GM21717 (cell line): ENCODE results near the gene B3GALT6.

ENCODE experiments used
- ATAC-seq: cut with Tn5 transposase; IDR thresholded peaks from one replicate; pipeline ENCODE4 v1.9.1; 2021; ENCODE audit warnings: mild to moderate bottlenecking, moderate library complexity; ENCODE audit not compliant: unreplicated experiment

B3GALT6 gene

DNA sequence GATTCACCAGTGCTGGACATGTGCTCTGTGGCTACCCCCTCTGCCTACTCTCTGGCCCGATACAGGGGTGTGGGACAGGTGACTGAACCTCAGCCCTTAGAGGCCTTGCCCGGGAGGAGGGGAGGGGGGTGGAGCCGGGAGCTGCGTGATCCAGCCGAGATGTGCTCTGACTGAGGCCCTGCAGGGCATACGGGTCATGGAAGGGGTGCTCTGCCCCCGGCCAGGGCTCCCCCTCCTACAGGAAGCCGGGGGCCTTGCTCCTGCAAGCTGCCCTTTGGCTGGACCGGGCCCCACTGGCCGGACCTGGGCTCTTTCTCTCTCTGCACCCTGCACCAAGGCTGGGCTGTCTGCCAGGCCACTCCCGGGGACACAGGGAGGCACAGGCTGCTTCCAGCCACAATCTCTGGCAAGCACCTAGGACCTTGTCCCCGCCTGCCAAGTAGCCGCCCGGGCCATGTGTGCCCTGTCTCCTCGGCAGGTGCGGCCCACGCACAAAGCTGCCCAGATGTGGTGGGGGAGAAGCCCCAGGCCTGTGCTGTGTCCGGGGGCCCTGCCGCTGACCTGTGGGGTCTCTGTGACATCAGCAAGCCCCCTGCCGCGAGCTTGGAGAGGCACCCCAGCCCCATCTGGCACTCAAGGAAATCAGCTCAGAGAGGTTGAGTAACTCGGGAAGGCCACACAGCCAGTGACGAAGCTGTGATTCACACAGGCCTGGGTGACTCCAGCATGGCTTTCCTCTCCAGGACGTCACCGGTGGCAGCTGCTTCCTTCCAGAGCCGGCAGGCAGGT is 49.7 kb downstream of the B3GALT6 start:
- no peak for ATAC-seq

DNA sequence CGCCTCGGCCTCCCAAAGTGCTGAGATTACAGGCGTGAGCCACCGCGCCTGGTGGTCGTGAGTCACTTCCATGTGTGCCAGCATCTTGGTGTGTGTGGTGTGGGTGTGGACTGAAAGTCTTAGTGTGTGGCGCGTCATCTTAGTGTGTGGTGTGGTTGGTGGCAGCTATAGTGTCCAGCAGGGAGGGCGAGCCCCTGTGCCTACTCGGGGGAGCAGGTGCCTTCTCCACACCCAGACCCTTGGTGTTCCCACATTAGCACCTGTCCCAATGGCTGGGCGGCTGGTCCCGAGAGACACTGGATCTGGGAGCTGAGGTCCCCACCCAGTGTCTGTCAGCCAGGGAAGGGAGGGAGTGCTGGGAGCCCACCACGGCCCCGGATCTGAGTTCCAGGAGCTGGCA is 51.0 kb downstream of the B3GALT6 start:
- ATAC-seq, result no peak

DNA sequence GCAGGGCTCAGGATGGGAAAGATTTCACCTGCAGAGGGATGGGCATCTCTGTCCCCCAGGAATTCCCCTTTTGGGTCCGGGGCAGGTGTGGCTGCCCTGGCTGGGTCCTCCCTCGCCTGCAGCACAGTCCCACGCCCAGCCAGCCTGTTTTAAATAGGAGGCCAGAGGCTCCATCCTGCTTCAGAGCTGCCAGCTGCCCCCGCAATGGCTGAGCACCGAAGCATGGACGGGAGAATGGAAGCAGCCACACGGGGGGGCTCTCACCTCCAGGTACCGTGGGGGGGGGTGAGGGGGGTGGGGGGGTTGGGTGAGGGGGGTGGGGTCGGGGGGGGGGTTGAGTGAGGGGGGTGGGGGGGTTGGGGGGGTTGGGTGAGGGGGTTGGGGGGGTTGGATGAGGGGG is 51.8 kb downstream of the B3GALT6 start:
- ATAC-seq, result no peak
